Caco-2 (cell line): ENCODE results near the gene METAP1. TPM values are rescaled to one million over a fixed set of nuclear protein-coding genes. Genes with fewer than 3 reads are reported as not detected.
"Not testable (repeated sequence)": the region's sequence is repeated elsewhere in the genome, so short reads cannot be mapped to it uniquely, and the experiment has no call there.

ENCODE experiments used
- BruUV-seq: library from RNA; stranded (reverse); fragments of 400-500 nt; replicated peaks from 2 replicates; lab custom pipeline; 2021; lab: Mats Ljungman, UMichigan
- CTCF ChIA-PET: fragments of 300-600 bp; sonication (Branson Sonifier 250); formaldehyde crosslinking; loops from one replicate; lab custom pipeline; 2022; ENCODE audit warnings: antibody characterized with exemption; lab: Charles Lee
- POLR2A ChIA-PET: fragments of 300-600 bp; sonication (Branson Sonifier 250); formaldehyde crosslinking; loops from one replicate; lab custom pipeline; 2022; ENCODE audit warnings: antibody characterized with exemption; lab: Charles Lee
- DNase-seq, 2 experiments: peaks; one replicate each; pipeline versions ENCODE4 v3.0.0 to v3.0.0-alpha.2; 2020 to 2022
- H3K27me3 ChIP-seq: replicated peaks from 2 replicates; pipeline ENCODE4 v1.6.0; 2011; ENCODE audit warnings: low read length; ENCODE audit not compliant: control insufficient read depth, insufficient read depth
- H3K36me3 ChIP-seq: 2 replicates; pipeline ENCODE4 v1.5.1; 2011; ENCODE audit warnings: low read length; ENCODE audit not compliant: control insufficient read depth, insufficient read depth
- H3K4me1 ChIP-seq: fragments of 250-450 bp; sonication (Bioruptor Pico); 2 replicates; pipeline ENCODE4 v1.5.1; 2020; ENCODE audit warnings: mild to moderate bottlenecking
- H3K4me3 ChIP-seq: 2 replicates; pipeline ENCODE4 v1.5.1; 2011; ENCODE audit warnings: low read depth, mild to moderate bottlenecking, control low read depth, low read length
- H3K9me3 ChIP-seq: fragments of 250-450 bp; sonication (Bioruptor Pico); 2 replicates; pipeline ENCODE4 v1.5.1; 2020; ENCODE audit warnings: mild to moderate bottlenecking, moderate library complexity
- H3K27ac Mint-ChIP-seq: one replicate; pipeline ENCODE4 v1.8.0; 2022; ENCODE audit warnings: mixed read lengths; ENCODE audit not compliant: unreplicated experiment
- H3K27me3 Mint-ChIP-seq: one replicate; pipeline ENCODE4 v1.8.0; 2022; ENCODE audit warnings: mixed read lengths; ENCODE audit not compliant: insufficient read depth, unreplicated experiment
- H3K36me3 Mint-ChIP-seq: one replicate; pipeline ENCODE4 v1.8.0; 2022; ENCODE audit warnings: mild to moderate bottlenecking, mixed read lengths; ENCODE audit not compliant: insufficient read depth, unreplicated experiment
- H3K4me1 Mint-ChIP-seq: one replicate; pipeline ENCODE4 v1.8.0; 2022; ENCODE audit warnings: low read depth, mixed read lengths; ENCODE audit not compliant: unreplicated experiment
- H3K4me3 Mint-ChIP-seq: one replicate; pipeline ENCODE4 v1.8.0; 2022; ENCODE audit warnings: mild to moderate bottlenecking, moderate library complexity, mixed read lengths; ENCODE audit not compliant: unreplicated experiment
- H3K9me3 Mint-ChIP-seq: one replicate; pipeline ENCODE4 v1.8.0; 2022; ENCODE audit warnings: mixed read lengths; ENCODE audit not compliant: unreplicated experiment
- CTCF ChIP-seq, 2 experiments: fragments of 200-600 bp in 1 of 2; IDR thresholded peaks; 1 replicate in 1 of 2; 2 replicates in 1 of 2; pipeline versions ENCODE4 v1.5.1 to v1.8.0; 2011 to 2022; ENCODE audit warnings: antibody characterized with exemption in 1 of 2, control low read depth in 1 of 2, inconsistent platforms in 1 of 2, low read depth in 1 of 2, low read length in 1 of 2, mild to moderate bottlenecking in 1 of 2, moderate library complexity in 1 of 2; ENCODE audit not compliant: insufficient read depth in 1 of 2, severe bottlenecking in 1 of 2, unreplicated experiment in 1 of 2
- intact Hi-C: fragments of 100-400 bp; cut with micrococcal nuclease; formaldehyde crosslinking; loops from one replicate; pipeline ENCODE4 v1.10.0; 2022; ENCODE audit not compliant: unreplicated experiment
- total RNA-seq: library from RNA; stranded (reverse); gene quantifications from 2 replicates; pipeline ENCODE4 v1.2.3, GENCODE V29; 2022

Gene METAP1
- total RNA-seq, 1 experiment from 2014 or later = 83.0 TPM

- Mint-ChIP-seq H3K27ac (no peak overlapping the region), H3K36me3 (no peaks in the 10 kb centered on the region), H3K9me3 (no peaks in the 10 kb centered on the region), H3K4me1 (no peaks in the 10 kb centered on the region), H3K4me3 (no peak overlapping the region), H3K27me3 (no peaks in the 10 kb centered on the region)
- CTCF ChIA-PET = no interaction called here
- intact Hi-C loops = no loop called here
- Histone ChIP-seq H3K27me3 (no peaks in the 10 kb centered on the region), H3K36me3 (no peaks in the 10 kb centered on the region), H3K4me1 (no peaks in the 10 kb centered on the region), H3K4me3 (no peak overlapping the region), H3K9me3 (no peaks in the 10 kb centered on the region)
- no peak for TF ChIP-seq CTCF (IDR thresholded peaks at IDR 0.05; ENCODE audit: insufficient read depth in 1 of 2, low read depth in 1 of 2, low read length in 1 of 2, severe bottlenecking in 1 of 2, unreplicated experiment in 1 of 2)
- POLR2A ChIA-PET = no interaction called here
- BruUV-seq = no TSS peak
- no peak for DNase-seq
Measured at GRCh38 chr4:99099311-99099710, 103.8 kb downstream of the METAP1 start.

- H3K27me3 Mint-ChIP-seq, H3K36me3 ChIP-seq, BruUV-seq, H3K4me1 ChIP-seq, H3K4me3 ChIP-seq, H3K36me3 Mint-ChIP-seq, H3K4me3 Mint-ChIP-seq, H3K27me3 ChIP-seq, POLR2A ChIA-PET, intact Hi-C loops, H3K9me3 Mint-ChIP-seq, DNase-seq, H3K4me1 Mint-ChIP-seq, H3K27ac Mint-ChIP-seq, CTCF ChIA-PET, H3K9me3 ChIP-seq: not testable (repeated sequence)
Measured at GRCh38 chr4:99099814-99100213, 104.3 kb downstream of the METAP1 start.

- Mint-ChIP-seq H3K36me3 (no peaks in the 10 kb centered on the region), H3K27ac (no peak overlapping the region), H3K9me3 (no peaks in the 10 kb centered on the region), H3K27me3 (no peaks in the 10 kb centered on the region), H3K4me3 (no peak overlapping the region), H3K4me1 (no peaks in the 10 kb centered on the region)
- Histone ChIP-seq H3K36me3 (no peaks in the 10 kb centered on the region), H3K4me3 (no peak overlapping the region), H3K4me1 (no peaks in the 10 kb centered on the region), H3K9me3 (no peaks in the 10 kb centered on the region), H3K27me3 (no peaks in the 10 kb centered on the region)
- DNase-seq = no peak
- ChIA-PET POLR2A (no interaction called here), CTCF (no interaction called here)
- no TSS peak for BruUV-seq
- no peak for TF ChIP-seq CTCF (IDR thresholded peaks at IDR 0.05; ENCODE audit: insufficient read depth in 1 of 2, low read depth in 1 of 2, low read length in 1 of 2, severe bottlenecking in 1 of 2, unreplicated experiment in 1 of 2)
- intact Hi-C loops = no loop called here
Measured at GRCh38 chr4:99100876-99101275, 105.4 kb downstream of the METAP1 start.

GRCh38 chr4:99102634-99103033, 107.1 kb downstream of the METAP1 start:
- Mint-ChIP-seq H3K27me3 (no peaks in the 10 kb centered on the region), H3K4me3 (no peak overlapping the region), H3K27ac (no peak overlapping the region), H3K4me1 (no peaks in the 10 kb centered on the region), H3K9me3 (no peaks in the 10 kb centered on the region), H3K36me3 (no peaks in the 10 kb centered on the region)
- no TSS peak for BruUV-seq
- H3K4me3 ChIP-seq = no peak overlapping the region
- H3K27me3 ChIP-seq = no peaks in the 10 kb centered on the region
- ChIA-PET POLR2A (no interaction called here), CTCF (no interaction called here)
- H3K4me1 ChIP-seq = no peaks in the 10 kb centered on the region
- intact Hi-C loops = no loop called here
- H3K36me3 ChIP-seq = no peaks in the 10 kb centered on the region
- DNase-seq = no peak
- no peaks in the 10 kb centered on the region for H3K9me3 ChIP-seq
- no peak for TF ChIP-seq CTCF (IDR thresholded peaks at IDR 0.05; ENCODE audit: insufficient read depth in 1 of 2, low read depth in 1 of 2, low read length in 1 of 2, severe bottlenecking in 1 of 2, unreplicated experiment in 1 of 2)
